Measurements from ENCODE around the gene SPATA2. TPM values are rescaled to one million over a fixed set of nuclear protein-coding genes. Genes with fewer than 3 reads are reported as not detected.

Gene SPATA2
- total and polyA plus RNA-seq, 2 of the 13 experiments (the other 11 are each of a cell fraction or from before 2014, with no cell fraction given) = 3.2 to 8.7 TPM

DNA sequence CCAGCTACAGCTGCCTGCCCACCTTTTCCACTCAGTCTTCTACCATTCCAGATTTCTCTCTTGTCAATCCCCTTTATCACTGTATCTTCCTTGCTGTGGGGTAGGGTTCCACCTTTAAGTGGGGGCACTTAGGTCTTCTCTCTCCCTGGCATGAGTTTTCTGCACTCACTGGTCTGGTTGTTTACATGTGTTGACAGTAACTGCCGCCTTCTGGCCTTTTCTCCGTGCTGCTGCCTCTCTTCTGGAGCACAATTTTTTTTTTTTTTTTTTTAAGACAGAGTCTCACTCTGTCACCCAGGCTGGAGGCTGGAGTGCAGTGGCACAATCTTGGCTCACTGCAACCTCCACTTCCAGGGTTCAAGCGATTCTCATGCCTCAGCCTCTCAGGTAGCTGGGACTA lies 32.8 kb upstream of the SPATA2 start (continued):
- TF ChIP-seq, protein P1, sequence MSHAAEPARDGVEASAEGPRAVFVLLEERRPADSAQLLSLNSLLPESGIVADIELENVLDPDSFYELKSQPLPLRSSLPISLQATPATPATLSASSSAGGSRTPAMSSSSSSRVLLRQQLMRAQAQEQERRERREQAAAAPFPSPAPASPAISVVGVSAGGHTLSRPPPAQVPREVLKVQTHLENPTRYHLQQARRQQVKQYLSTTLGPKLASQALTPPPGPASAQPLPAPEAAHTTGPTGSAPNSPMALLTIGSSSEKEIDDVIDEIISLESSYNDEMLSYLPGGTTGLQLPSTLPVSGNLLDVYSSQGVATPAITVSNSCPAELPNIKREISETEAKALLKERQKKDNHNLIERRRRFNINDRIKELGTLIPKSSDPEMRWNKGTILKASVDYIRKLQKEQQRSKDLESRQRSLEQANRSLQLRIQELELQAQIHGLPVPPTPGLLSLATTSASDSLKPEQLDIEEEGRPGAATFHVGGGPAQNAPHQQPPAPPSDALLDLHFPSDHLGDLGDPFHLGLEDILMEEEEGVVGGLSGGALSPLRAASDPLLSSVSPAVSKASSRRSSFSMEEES (CRISPR knock-in tag; IDR thresholded peaks at IDR 0.05) = no peak
- TF ChIP-seq BRD4 (CRISPR knock-in tag; IDR thresholded peaks at IDR 0.05) (0 out of 2 replicates have a peak, but pooled peaks have one; percentile 30), NPAS2 (CRISPR knock-in tag; IDR thresholded peaks at IDR 0.05; ENCODE audit: borderline replicate concordance) (no peak), HIC2 (CRISPR knock-in tag; IDR thresholded peaks at IDR 0.05; ENCODE audit: low read depth) (no peak), ZNF777 (CRISPR knock-in tag; IDR thresholded peaks at IDR 0.05) (no peak), GMEB1 (CRISPR knock-in tag; IDR thresholded peaks at IDR 0.05; ENCODE audit: borderline replicate concordance) (no peak), STAG1 (CRISPR knock-in tag; IDR thresholded peaks at IDR 0.05) (no peak), PAXIP1 (CRISPR knock-in tag; conservative IDR thresholded peaks at IDR 0.05) (no peak), PRPF4 (IDR thresholded peaks at IDR 0.05; ENCODE audit: low read depth, low read length, poor library complexity, severe bottlenecking) (no peak), SRSF9 (IDR thresholded peaks at IDR 0.05; ENCODE audit: borderline replicate concordance, insufficient read depth, low read depth, low read length, poor library complexity, severe bottlenecking) (no peak), TEAD3 (CRISPR knock-in tag; optimal IDR thresholded peaks at IDR 0.05; ENCODE audit: borderline replicate concordance) (no peak), ATM (IDR thresholded peaks at IDR 0.05; ENCODE audit: borderline replicate concordance) (no peak), ERF (CRISPR knock-in tag; IDR thresholded peaks at IDR 0.05) (no peak), DNMT3B (CRISPR knock-in tag; conservative IDR thresholded peaks at IDR 0.05) (no peak), ZNF616 (CRISPR knock-in tag; IDR thresholded peaks at IDR 0.05; ENCODE audit: low read depth) (no peak), ZNF720 (CRISPR knock-in tag; IDR thresholded peaks at IDR 0.05) (no peak), ZNF430 (CRISPR knock-in tag; IDR thresholded peaks at IDR 0.05) (no peak)
- TF ChIP-seq, protein P2, sequence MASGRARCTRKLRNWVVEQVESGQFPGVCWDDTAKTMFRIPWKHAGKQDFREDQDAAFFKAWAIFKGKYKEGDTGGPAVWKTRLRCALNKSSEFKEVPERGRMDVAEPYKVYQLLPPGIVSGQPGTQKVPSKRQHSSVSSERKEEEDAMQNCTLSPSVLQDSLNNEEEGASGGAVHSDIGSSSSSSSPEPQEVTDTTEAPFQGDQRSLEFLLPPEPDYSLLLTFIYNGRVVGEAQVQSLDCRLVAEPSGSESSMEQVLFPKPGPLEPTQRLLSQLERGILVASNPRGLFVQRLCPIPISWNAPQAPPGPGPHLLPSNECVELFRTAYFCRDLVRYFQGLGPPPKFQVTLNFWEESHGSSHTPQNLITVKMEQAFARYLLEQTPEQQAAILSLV (CRISPR knock-in tag; IDR thresholded peaks at IDR 0.05; ENCODE audit: borderline replicate concordance) = no peak
- TF ChIP-seq, protein P3, sequence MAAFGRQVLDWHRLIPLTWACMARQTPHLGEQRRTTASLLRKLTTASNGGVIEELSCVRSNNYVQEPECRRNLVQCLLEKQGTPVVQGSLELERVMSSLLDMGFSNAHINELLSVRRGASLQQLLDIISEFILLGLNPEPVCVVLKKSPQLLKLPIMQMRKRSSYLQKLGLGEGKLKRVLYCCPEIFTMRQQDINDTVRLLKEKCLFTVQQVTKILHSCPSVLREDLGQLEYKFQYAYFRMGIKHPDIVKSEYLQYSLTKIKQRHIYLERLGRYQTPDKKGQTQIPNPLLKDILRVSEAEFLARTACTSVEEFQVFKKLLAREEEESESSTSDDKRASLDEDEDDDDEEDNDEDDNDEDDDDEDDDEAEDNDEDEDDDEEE (CRISPR knock-in tag; IDR thresholded peaks at IDR 0.05) = no peak

Measured in HepG2 (cell line).